Tibial artery (tissue), 4 donors: ENCODE data around the gene SALL2.

Source experiments
- DNase-seq, 2 donors: peaks; one replicate each; pipeline ENCODE4 v3.0.0-alpha.2; 2019
- H3K27ac ChIP-seq, 2 donors: fragments of 200-600 bp; sonication (generic) in 1 of 2; 1 replicate in 1 of 2; 2 replicates in 1 of 2; pipeline ENCODE4 v1.5.1; 2018 to 2019; ENCODE audit warnings: mild to moderate bottlenecking in 1 of 2
- H3K27me3 ChIP-seq, 2 donors: fragments of 200-600 bp; sonication (generic) in 1 of 2; one replicate each; pipeline versions ENCODE4 v1.5.1 to v1.6.0; 2016 to 2019
- H3K36me3 ChIP-seq, 3 donors: fragments of 200-600 bp; sonication (generic) in 2 of 3; one replicate each; pipeline ENCODE4 v1.5.1; 2016 to 2019; ENCODE audit warnings: mild to moderate bottlenecking in 2 of 3
- H3K4me1 ChIP-seq, 4 donors: fragments of 200-600 bp; sonication (generic) in 2 of 4; 1 replicate in 3 of 4; 2 replicates in 1 of 4; pipeline ENCODE4 v1.5.1; 2016 to 2019
- H3K4me3 ChIP-seq, 2 donors: fragments of 200-600 bp; sonication (generic) in 1 of 2; 1 replicate in 1 of 2; 2 replicates in 1 of 2; pipeline ENCODE4 v1.5.1; 2018 to 2019; ENCODE audit warnings: mild to moderate bottlenecking in 2 of 2
- H3K9me3 ChIP-seq, 3 donors: fragments of 200-600 bp; sonication (generic) in 1 of 3; one replicate each; pipeline ENCODE4 v1.5.1; 2016 to 2019
- intact Hi-C: fragments of 100-400 bp; cut with DNase I; formaldehyde crosslinking; loops from one replicate; pipeline ENCODE4 v1.15.0; 2023; ENCODE audit warnings: low total_unique reads
- TF ChIP-seq, protein P1 (sequence below), 2 experiments: fragments of 200-600 bp in 1 of 2; fragments of 450-650 bp in 1 of 2; IDR thresholded peaks; one replicate each; pipeline ENCODE4 v1.5.1; 2017 to 2019; ENCODE audit warnings: antibody characterized with exemption in 2 of 2, mild to moderate bottlenecking in 1 of 2, moderate library complexity in 1 of 2

The SALL2 gene

GRCh38 chr14:21518725-21519124 is 7.4 kb downstream of the SALL2 start:
- DNase-seq: no peak
- intact Hi-C loops: no loop called here
- Histone ChIP-seq H3K27me3 (no peaks in the 10 kb centered on the region), H3K9me3 (no peaks in the 10 kb centered on the region), H3K4me3 (no peak overlapping the region), H3K36me3 (peaks cover 0 to 11% (median 0%) of the 10 kb centered on the region in 3 donors), H3K4me1 (no peaks in the 10 kb centered on the region), H3K27ac (no peak overlapping the region)
- TF ChIP-seq, protein P1, sequence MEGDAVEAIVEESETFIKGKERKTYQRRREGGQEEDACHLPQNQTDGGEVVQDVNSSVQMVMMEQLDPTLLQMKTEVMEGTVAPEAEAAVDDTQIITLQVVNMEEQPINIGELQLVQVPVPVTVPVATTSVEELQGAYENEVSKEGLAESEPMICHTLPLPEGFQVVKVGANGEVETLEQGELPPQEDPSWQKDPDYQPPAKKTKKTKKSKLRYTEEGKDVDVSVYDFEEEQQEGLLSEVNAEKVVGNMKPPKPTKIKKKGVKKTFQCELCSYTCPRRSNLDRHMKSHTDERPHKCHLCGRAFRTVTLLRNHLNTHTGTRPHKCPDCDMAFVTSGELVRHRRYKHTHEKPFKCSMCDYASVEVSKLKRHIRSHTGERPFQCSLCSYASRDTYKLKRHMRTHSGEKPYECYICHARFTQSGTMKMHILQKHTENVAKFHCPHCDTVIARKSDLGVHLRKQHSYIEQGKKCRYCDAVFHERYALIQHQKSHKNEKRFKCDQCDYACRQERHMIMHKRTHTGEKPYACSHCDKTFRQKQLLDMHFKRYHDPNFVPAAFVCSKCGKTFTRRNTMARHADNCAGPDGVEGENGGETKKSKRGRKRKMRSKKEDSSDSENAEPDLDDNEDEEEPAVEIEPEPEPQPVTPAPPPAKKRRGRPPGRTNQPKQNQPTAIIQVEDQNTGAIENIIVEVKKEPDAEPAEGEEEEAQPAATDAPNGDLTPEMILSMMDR (IDR thresholded peaks at IDR 0.05): no peak

DNA sequence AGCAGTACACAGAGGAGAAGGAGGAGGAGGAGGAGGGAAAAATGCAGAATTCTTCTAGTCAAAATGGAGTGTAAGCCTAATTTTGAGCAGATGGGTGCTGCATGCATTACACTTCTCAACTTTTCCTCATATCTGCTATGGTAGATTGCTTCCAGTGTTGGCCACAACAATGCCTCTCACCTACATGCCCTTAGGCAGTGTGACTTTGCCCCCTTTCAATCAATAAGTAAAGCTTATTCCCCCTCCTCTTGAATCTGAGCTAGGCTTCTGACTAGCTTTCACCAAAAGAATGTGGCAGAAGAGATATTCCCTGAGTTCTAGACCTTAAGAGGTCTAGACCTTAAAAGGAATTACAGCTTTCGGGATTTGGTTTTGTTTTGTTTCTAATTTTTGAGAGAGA is 11.8 kb downstream of the SALL2 start:
- Histone ChIP-seq H3K27ac (no peak overlapping the region), H3K4me1 (peaks cover 0 to 13% (median 11%) of the 10 kb centered on the region in 4 donors), H3K4me3 (no peak overlapping the region), H3K27me3 (no peaks in the 10 kb centered on the region), H3K9me3 (no peaks in the 10 kb centered on the region), H3K36me3 (peaks cover 0 to under 1% (median 0%) of the 10 kb centered on the region in 3 donors)
- intact Hi-C loops: loop anchor here (5.0 kb wide), 1 partner anchor 77 kb away; no protein-coding TSS in a partner anchor
- no peak for DNase-seq
- TF ChIP-seq, protein P1 (IDR thresholded peaks at IDR 0.05): no peak

GRCh38 chr14:21510735-21511657 is 15.2 kb downstream of the SALL2 start, which contains the start of gene METTL3:
METTL3 (minus strand) TSS chr14:21511340; CDS start chr14:21511223, 117 bp downstream.
- no peaks in the 10 kb centered on the region for H3K9me3 ChIP-seq
- H3K27ac ChIP-seq: peak within 1 kb of the TSS; percentile 71 to 85
- H3K27me3 ChIP-seq: no peaks in the 10 kb centered on the region
- H3K36me3 ChIP-seq: peaks cover 0 to 22% (median 4%) of the 10 kb centered on the region in 3 donors
- H3K4me3 ChIP-seq: peak within 1 kb of the TSS; percentile 65 to 74
- DNase-seq: peak; percentile 99
- TF ChIP-seq, protein P1 (IDR thresholded peaks at IDR 0.05): no peak
- intact Hi-C loops: loop anchor here (5.0 kb wide), 1 partner anchor 74 kb away; no protein-coding TSS in a partner anchor
- peaks cover 0 to 21% (median 15%) of the 10 kb centered on the region in 4 donors for H3K4me1 ChIP-seq

- Histone ChIP-seq H3K4me1 (peaks cover 0 to 21% (median 15%) of the 10 kb centered on the region in 4 donors), H3K27ac (no peak overlapping the region)
- intact Hi-C loops: loop anchor here (5.0 kb wide), 1 partner anchor 72 kb away; no protein-coding TSS in a partner anchor
Observed at GRCh38 chr14:21509432-21510143, 16.6 kb downstream of the SALL2 start.

GRCh38 chr14:21506557-21506956 is 19.6 kb downstream of the SALL2 start:
- peaks cover 17 to 45% (median 19%) of the 10 kb centered on the region in 3 donors for H3K36me3 ChIP-seq
- H3K9me3 ChIP-seq: no peaks in the 10 kb centered on the region
- H3K4me3 ChIP-seq: no peak overlapping the region
- H3K27me3 ChIP-seq: no peaks in the 10 kb centered on the region
- TF ChIP-seq, protein P1 (IDR thresholded peaks at IDR 0.05): no peak
- no peak for DNase-seq
- H3K4me1 ChIP-seq: peaks cover 0 to 23% (median 17%) of the 10 kb centered on the region in 4 donors
- no peak overlapping the region for H3K27ac ChIP-seq
- intact Hi-C loops: no loop called here

More at GRCh38 chr14:21509432-21510143, 16.6 kb downstream of the SALL2 start:
- Histone ChIP-seq H3K4me3 (peak overlapping the region; percentile 65 to 74), H3K36me3 (peaks cover 0 to 22% (median 4%) of the 10 kb centered on the region in 3 donors), H3K9me3 (no peaks in the 10 kb centered on the region), H3K27me3 (no peaks in the 10 kb centered on the region)
- TF ChIP-seq, protein P1 (IDR thresholded peaks at IDR 0.05): no peak
- no peak for DNase-seq
